ENCODE measurements around the gene SLC45A2.
"Not testable (repeated sequence)": the region's sequence is repeated elsewhere in the genome, so short reads cannot be mapped to it uniquely, and the experiment has no call there.

DNA sequence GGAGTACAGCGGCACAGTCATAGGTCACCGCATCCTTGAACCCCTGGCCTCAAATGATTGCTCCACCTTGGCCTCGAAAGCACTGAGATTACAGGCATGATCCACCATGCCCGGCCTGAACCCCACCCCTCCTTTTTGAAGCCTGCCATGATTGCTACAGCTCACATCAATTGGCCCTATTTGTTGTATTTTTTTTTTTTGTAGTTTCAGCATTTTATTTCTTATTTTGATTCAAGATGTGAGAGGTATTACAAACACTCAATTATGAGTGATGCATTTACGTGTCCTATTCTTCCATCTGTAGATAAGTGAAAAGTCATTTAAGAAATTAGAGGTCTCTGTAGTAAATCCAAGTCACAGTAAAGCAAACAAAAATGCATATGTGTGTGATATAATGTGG, 32.3 kb downstream of the SLC45A2 start:
- TF ChIP-seq CTCF (IDR thresholded peaks at IDR 0.05; ENCODE audit: borderline replicate concordance, extremely low read depth, low read length, poor library complexity, severe bottlenecking); EZH2 (IDR thresholded peaks at IDR 0.05; ENCODE audit: borderline replicate concordance, low read depth, low read length, severe bottlenecking): not testable (repeated sequence)

Data from DND-41 (cell line).